Breast epithelium (tissue), 3 donors: ENCODE data around the gene SNX2.

Source experiments
- CTCF ChIP-seq, 3 donors: fragments of 450-650 bp; IDR thresholded peaks; one replicate each; pipeline ENCODE4 v1.5.1; 2016 to 2017; ENCODE audit warnings: antibody characterized with exemption in 3 of 3, mild to moderate bottlenecking in 3 of 3, moderate library complexity in 3 of 3
- POLR2A ChIP-seq: fragments of 450-650 bp; IDR thresholded peaks from one replicate; pipeline ENCODE4 v1.6.1; 2016; ENCODE audit warnings: antibody characterized with exemption, mild to moderate bottlenecking, moderate library complexity
- POLR2AphosphoS5 ChIP-seq, 3 donors: sonication (generic); formaldehyde crosslinking; IDR thresholded peaks; one replicate each; pipeline ENCODE4 v1.6.1; 2017; ENCODE audit warnings: antibody characterized with exemption in 3 of 3

DNA sequence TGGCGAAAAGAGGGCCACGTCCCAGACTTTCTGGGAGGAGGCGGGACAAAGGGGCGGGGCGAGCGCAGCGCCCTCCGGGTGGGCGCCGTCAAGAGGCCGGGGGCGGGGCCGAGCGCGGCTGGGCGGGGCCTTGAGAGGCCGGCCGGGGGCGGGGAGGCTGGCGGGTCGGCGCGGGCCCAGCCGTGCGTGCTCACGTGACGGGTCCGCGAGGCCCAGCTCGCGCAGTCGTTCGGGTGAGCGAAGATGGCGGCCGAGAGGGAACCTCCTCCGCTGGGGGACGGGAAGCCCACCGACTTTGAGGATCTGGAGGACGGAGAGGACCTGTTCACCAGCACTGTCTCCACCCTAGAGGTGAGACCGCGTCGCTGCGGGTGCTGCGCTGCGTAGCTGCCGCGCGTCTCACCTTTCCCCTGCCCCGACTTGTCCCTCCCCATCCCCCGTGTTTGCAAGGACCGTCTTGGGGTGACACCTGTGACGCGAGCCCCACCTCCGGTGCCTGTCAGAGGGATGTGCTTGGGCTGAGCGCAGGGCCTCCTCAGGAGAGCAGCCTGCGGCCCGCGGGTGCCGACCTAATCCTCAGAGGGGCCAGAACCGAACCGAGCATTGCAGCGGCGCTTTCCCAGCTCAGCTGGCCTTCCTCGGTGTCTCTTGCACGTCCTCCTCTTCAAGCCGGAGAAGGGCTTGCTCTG, at the start of gene SNX2:
- TF ChIP-seq CTCF (IDR thresholded peaks at IDR 0.05) = peak in 1 of 3 donors; percentile 25
- TF ChIP-seq POLR2A = peak; percentile 66
- TF ChIP-seq POLR2AphosphoS5 (IDR thresholded peaks at IDR 0.05) = peak; percentile 40 to 84 (median 64)
